Activated CD8-positive, alpha-beta memory T cell treated with anti-CD3 and anti-CD28 coated beads, Interleukin-2, amount 50 U/mL, for 1 hour (primary cell): ENCODE data around the gene KLK2.

Experiments
- DNase-seq: peaks from one replicate; pipeline ENCODE4 v3.0.0-alpha.2; 2020; ENCODE audit errors: extremely low read depth

Gene KLK2

GRCh38 chr19:50850738-50851137 is 22.5 kb upstream of the KLK2 start:
- no peak for DNase-seq

- DNase-seq, result no peak
Measured at GRCh38 chr19:50851620-50852019, 21.6 kb upstream of the KLK2 start.

- no peak for DNase-seq
Measured at GRCh38 chr19:50854636-50855410, 18.4 kb upstream of the KLK2 start, which contains the start of gene KLK3. TSS of gene KLK3 (plus strand) at chr19:50854915. CDS start at chr19:50854956, 41 bp downstream.

GRCh38 chr19:50857366-50857765 is 15.9 kb upstream of the KLK2 start:
- DNase-seq, result no peak

GRCh38 chr19:50858886-50859285 is 14.4 kb upstream of the KLK2 start:
- no peak for DNase-seq

GRCh38 chr19:50859849-50860248 is 13.4 kb upstream of the KLK2 start:
- DNase-seq, result no peak

- no peak for DNase-seq
Measured at GRCh38 chr19:50861010-50861409, 12.2 kb upstream of the KLK2 start.

- DNase-seq, result no peak
Measured at GRCh38 chr19:50861496-50862286, 11.5 kb upstream of the KLK2 start.

- DNase-seq, result no peak
Measured at GRCh38 chr19:50869479-50869878, 3.8 kb upstream of the KLK2 start.

- DNase-seq, result no peak
Measured at GRCh38 chr19:50870417-50871089, 2.7 kb upstream of the KLK2 start.

GRCh38 chr19:50874211-50874610 is 972 bp downstream of the KLK2 start:
- DNase-seq, result no peak

- DNase-seq, result no peak
Measured at GRCh38 chr19:50875795-50876422, 2.7 kb downstream of the KLK2 start.

GRCh38 chr19:50876456-50876855 is 3.2 kb downstream of the KLK2 start:
- no peak for DNase-seq

- DNase-seq, result no peak
Measured at GRCh38 chr19:50877338-50877737, 4.1 kb downstream of the KLK2 start.

- no peak for DNase-seq
Measured at GRCh38 chr19:50878851-50879250, 5.6 kb downstream of the KLK2 start.

GRCh38 chr19:50880241-50880640 is 7.0 kb downstream of the KLK2 start:
- no peak for DNase-seq

- no peak for DNase-seq
Measured at GRCh38 chr19:50882188-50882587, 8.9 kb downstream of the KLK2 start.

GRCh38 chr19:50889638-50890037 is 16.4 kb downstream of the KLK2 start:
- DNase-seq, result no peak

- no peak for DNase-seq
Measured at GRCh38 chr19:50890422-50891252, 17.4 kb downstream of the KLK2 start.

- DNase-seq, result no peak
Measured at GRCh38 chr19:50891253-50891625, 18.0 kb downstream of the KLK2 start.

GRCh38 chr19:50893047-50893736 is 20.0 kb downstream of the KLK2 start:
- DNase-seq, result no peak
